Stimulated activated CD4-positive, alpha-beta T cell treated with anti-CD3 and anti-CD28 coated beads, Interleukin-4, amount 100 ng/mL, for 1 hour (primary cell): ENCODE data around the gene THAP11.
A peak's percentile ranks its signal among the peaks of the same experiment; 100 is the strongest.

ENCODE experiments used
- DNase-seq: peaks from one replicate; pipeline ENCODE4 v3.0.0-alpha.2; 2020

Gene THAP11

DNA sequence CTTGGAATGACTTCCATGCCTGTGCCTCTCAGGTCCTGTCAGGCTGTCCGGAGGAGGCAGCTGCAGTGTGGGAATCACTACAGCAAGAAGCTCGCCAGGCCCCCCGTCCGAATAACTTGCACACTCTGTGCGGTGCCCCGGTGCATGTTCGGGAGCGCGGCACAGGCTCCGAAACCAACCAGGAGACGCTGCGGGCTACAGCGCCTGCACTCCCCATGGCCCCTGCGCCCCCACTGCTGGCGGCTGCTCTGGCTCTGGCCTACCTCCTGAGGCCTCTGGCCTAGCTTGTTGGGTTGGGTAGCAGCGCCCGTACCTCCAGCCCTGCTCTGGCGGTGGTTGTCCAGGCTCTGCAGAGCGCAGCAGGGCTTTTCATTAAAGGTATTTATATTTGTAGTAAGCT lies 43.9 kb downstream of the THAP11 start:
- DNase-seq: no peak

DNA sequence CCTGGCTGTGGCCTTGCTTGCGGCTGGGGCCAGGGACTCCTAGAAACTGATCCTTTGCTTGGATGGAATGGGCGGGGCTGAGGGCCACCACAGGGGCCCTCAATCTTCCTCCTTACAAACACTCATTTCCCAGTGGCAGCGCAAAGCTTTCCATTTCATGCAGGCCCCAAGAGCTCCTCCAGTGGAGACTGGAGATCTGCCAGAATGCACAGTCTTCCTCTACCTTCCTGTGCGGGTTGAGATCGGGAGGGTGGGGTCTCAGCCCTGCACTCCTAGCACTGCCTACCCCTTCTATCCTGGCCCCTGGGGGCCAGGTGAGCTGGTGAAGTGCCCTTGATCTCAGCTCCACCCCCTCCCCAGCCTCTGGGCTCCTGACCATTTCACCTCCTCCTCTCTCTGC lies 44.3 kb downstream of the THAP11 start:
- DNase-seq: no peak

DNA sequence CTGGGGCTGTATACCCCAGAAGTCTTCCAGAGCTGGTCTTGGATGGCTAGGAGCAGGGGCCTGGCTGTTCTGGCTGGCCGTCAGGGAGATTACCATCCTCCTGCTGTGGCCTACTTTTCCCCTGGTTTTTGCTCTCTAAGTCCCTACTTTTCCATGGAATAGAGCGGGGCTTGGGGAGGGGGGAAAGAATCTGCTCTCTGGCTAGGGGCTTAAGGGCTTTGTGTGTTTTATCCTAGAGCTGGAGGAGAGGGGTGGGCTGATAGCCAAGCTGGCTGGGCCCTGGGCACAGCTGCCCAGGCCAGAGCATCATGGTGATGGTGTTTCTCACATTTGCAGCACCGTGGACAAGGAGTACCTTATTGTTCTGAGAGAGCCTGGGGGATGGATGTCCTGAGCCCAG lies 46.2 kb downstream of the THAP11 start:
- no peak for DNase-seq

DNA sequence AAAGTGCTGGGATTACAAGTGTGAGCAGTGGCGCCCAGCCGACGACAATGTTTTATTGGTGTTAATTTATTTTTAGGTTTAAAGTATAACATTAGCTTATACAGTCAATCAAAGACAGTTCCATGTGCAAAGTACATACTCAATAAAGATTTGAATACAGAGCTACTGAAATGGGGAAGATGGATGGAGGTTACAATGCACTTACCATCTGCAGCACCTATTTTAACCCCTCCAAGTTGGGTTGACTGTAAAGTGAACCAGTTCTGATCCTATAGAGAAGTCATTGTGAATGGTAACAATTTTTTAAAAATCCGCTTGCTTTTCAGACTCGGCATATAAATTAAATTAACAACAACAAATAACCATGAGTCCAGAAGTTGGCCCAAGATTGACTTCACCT lies 50.3 kb downstream of the THAP11 start:
- no peak for DNase-seq

DNA sequence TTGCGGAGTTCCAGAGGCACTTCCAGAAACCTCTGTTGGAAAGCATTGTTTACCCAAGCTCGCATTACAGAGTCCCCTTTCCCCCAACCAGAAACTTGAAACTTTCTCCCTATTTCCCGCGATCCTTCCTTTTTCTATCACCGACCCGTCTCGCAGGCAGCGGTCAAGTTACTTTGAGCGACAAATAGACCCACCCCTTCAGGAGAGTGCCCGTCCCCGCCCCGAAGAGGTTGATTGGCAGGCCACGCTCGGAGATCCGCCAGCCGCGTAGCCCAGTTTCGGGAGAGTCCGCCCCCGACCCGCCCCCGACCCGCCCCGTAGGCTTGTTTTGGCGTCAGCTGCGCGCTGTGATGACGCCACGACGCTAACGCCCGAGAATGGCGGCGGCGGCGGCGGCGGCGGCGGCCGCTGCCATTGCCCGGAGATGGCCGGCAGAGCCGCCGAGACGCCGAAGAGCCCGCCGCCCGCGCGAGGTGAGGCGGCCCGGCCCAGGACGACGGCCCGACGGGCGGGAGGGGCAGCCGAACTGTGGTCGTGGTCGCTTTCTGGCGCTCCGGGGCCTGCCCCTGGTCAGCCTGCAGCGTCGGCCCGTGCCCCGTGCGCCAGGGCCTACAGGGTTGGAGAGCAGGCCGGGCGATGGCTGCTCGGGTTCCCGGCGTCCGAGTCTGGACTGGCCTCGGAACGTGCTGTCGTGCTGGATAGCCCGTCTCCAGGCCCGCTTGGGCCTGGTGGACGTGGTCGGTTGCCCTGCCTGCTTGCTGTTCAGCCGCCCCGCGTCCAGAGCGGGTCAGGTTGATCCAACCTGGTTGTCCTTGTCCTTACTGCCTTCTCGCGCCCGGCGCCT lies 51.0 kb downstream of the THAP11 start, which contains the start of gene PSKH1:
Gene PSKH1, plus strand, starts transcription at position 356 of the 844 bp plus-strand sequence. CDS start 15,496 bp downstream, outside the sequence.
- peak; percentile 95 for DNase-seq
